ENCODE measurements around the gene SPIN3.
"Not testable (repeated sequence)": the region's sequence is repeated elsewhere in the genome, so short reads cannot be mapped to it uniquely, and the experiment has no call there.

SPIN3 gene
- total RNA-seq = 9.1 to 19.4 reads per million in 2 donors

DNA sequence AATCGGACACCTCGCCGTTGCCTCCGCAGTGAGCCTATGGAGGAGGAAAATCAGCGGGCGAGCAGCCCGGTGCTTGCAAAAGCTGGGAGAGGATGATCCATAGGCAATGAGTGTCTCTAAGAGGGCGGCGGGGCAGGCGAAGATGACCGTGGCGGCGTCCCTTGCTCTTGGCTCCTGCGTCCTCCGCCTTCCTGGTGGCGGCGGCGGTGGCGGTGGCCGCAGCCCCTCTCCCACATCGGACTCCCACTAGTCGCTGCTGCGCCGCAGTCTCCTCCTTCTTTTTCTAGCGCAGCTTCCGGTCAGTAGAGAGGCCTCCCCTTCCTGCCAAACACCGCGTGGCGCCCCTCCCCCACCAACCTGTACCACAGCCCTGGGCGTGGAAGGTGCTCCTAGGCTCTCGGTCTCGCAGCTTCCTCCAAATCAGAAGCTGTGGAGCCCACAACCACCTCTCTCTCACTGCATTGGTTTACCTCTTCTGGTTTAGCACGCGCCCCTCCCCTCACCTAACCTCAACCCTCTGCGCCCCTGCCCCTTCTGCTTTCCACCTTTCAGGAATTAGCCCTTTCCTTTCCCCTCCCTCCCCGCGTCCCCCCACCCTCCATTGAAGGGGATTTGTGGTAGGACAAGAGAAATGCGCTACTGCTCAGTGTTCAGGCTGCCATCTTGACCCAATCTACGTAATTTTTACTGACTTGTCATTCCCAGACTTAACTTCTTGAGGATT, at the start of gene SPIN3:
Gene SPIN3 (minus strand): TSS at position 271 of the 724 bp plus-strand sequence. CDS start 594 bp downstream, outside the sequence.
- DNase-seq = peak; percentile 18

DNA sequence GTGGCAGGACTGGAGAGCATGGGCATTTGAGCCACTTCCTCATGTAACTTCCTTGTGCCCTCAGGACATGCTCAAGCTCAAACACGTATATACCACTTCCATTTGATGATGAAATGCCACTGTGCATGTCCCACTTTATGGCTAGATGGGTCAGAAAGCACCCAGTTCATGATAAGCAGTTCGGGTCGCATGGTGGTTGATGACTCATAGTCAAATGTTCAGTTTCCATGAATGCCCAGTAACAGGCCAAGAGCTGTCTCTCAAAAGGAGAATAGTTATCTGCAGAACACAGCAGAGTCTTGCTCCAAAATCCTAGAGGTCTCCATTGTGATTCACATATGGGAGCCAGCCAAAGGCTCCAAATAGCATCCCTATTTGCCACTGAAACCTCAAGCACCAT, 48.9 kb upstream of the SPIN3 start:
- DNase-seq = no peak

DNA sequence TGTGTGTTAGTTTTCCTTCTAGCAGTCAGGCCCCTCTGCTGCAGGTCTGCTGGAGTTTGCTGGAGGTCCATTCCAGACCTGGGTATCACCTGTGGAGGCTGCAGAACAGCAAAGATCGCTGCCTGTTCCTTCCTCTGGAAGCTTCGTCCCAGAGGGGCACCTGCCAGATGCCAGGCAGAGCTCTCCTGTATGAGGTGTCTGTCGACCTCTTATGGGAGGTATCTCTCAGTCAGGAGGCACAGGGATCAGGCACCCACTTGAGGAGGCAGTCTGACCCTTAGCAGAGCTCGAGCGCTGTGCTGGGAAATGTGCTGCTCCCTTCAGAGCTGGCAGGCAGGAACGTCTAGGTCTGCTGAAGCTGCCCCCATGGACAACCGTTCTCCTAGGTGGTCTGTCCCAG, 41.9 kb upstream of the SPIN3 start:
- DNase-seq = not testable (repeated sequence)

DNA sequence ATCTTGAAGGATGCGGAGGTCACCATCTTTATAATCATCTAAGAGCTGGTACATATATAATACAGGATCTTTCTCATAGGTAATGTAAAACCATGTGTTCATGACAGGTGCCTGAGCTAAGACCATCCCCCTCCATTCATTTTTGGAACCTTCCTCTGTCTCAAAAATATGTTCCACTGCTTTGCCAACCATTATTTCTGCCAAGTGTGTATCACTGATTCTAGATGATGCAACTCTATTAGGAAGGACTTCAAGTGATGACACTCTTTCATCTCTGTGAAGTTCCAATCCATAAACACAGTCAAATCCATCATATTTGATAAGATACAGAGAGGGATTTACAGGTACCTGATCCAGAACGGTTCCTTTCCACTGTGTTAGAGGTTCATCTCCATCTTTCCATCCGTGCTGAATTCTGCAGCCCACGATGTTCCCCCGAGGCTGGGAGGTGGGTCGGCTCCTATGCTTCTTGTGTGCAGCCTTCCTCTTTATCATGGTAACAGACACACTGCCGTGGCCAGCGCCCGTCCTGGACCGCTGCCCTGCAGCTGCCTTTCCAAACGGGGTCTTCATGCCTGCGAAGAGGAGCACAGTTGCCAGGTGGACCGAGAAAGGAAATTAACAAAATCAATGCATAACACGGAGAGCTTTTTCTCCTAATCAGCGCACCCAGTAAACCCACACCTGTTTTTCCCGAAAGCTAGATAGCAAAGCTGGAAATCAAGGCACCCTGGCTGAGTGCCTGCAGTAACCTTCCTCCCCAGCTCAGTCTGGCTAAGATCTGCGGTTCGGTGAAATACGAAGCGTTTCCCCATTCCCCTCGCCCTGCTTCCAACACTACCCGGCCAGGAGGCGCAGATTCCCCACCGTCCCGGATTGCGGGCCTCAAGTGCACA, 718 bp downstream of the SPIN3 start:
- no peak for DNase-seq

DNA sequence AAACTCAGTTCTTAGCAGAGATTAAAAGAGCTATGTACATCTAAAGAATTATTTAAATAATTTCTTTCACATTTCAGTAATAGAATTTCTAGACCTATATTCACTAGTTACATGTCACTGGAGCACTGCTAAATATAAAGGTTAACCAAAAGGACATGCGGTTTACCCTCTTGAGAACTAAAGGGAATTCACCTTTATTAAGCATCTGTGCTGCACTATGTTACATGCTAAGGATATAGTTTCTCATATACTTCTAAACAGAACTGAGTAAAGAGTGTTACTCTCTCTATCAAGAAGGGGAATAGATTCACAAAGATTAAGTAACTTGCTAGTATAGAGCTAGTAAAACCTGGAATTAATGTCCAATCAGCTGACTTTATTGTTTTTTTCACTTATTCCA, 7.6 kb downstream of the SPIN3 start:
- no peak for DNase-seq

DNA sequence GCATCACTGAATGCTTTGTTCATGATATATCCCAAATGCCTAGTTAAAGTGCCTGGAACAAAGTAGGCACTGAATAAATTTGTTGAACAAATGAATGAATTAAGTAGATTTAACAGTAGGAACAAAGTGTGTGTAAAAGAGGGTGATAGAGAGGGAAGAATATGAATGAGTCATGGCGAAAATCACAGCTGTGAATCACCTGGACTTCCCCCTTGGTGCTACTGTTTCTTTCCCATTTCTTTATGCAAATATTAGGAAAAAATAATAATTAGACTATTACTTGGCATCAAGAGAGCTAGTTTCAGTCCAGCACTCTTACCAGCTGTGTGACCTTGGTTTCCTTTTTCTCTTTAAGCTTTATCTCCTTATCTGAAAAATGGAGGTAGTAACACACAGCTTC, 9.2 kb downstream of the SPIN3 start:
- no peak for DNase-seq

DNA sequence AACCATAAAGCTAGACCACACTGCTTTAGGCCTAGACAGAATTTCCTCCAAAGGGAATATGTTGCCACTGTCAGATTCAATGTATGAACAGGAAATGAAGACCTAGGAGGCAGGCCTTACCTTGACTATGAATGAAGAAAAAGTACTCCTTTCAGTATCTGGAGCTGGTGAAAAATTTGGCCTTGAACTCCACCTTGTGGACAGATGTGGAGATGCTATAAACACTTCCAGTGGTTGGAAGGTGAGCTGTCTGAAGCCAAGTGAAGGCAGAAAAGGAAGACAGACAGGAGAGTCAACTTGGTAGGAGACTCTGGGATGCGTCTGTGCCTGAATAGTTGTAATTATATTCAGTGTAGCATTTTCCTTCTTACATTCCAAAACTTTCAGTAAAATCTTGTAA, 17.2 kb downstream of the SPIN3 start:
- DNase-seq = no peak

DNA sequence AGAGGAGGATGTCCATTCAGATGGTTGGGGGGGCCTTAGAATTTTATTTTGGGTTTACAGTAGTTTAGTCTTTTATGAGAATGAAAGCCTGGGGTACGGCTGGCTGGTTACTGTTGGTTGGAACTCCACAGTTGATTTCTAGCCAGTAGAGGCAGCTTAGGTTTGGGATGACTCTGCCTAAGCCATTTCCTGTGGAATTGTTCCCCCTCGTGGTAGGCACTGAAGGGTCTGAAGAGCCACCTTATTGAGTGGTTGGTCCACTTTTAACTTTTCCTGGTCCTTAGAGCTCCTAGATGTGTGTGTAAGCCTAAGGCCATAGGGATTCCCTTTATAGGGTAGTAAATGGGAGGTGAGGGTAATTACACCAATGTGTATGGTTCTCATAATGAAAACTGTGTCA, 19.7 kb downstream of the SPIN3 start:
- DNase-seq = no peak

DNA sequence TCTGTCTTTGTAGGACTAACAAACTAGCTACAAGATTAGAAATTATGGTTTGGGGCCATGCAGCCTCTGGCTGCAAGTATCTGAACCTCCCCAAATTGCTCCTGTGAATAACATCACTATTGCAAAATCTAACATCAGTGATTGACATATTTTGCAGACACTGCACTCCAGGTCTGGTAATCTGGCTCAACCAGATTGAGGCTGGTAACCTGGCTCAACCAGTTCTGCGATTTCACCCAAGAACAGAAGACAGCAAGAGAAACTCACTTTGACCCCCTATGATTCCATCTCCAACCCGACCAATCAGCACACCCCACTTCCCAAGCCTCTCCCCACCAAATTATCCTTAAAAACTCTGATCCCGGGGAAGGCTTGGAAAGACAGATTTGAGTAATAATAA, 20.9 kb downstream of the SPIN3 start:
- DNase-seq = no peak

DNA sequence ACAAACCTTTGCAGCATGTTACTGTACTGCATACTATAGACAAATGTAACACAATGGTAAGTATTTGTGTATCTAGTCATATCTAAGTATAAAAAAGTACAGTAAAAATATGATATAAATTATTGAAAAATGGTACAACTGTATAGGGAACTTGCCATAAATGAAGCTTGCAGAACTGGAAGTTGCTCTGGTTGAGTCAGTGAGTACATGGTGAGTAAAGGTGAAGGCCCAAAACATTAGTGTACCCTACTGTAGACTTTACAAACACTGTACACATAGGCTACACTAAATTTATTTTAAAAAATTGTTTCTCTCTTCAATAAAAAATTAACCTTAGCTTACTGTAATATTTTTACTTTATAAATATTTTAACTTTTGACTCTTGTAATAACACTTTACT, 25.8 kb downstream of the SPIN3 start:
- no peak for DNase-seq

DNA sequence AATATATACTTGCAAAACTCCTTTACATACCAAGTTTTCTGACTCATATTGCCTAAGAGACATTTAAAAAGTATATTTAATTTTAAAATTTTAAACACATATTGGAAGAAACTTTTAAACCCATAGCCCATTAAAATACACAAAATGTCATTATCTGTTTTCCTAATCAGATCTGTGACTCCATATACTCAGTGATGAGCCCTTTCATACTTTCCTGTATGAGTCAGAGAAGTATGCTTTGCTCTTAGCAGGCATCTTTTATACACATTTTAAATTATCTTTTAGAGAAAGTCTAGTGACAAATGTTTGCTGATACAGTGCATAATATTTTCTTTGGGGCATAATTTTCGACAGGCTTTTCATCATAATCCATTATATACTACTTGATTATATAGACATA, 26.4 kb downstream of the SPIN3 start:
- no peak for DNase-seq

DNA sequence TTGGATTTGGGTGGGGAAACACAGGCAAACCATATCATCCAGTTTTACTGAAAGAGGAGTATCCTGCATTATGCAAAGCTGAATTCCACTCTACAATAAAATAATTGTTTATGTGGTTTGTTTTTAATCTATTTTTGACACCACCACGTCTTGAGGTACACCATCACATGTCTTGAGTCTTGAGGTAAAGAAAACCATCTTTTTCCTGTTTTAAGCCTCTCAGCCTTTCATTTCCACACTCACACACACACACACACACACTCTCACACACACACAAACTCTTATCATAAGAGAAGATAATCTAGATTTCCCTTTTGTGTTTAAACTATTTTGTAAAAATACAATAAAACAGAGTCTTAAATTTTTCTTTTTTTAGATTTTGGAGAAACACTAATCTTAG, 32.0 kb downstream of the SPIN3 start:
- DNase-seq = no peak

DNA sequence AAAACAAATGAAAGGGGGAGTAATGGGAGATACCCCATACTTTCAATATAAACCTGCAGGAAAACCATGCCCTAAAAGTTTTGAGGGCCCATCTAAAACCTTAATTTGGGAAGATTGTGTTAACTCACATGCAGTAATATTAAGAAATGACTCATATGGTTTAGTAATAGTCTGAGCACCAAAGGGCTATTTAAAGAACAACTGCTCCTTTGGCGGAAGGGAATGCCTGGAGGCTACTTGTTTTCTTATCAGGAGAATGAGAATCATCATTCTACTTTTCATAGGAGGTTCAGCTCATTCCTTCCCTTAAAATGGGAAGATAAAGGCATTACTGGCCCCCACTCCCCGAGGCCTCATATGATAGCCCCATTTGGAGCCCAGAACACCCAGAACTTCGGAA, 47.6 kb downstream of the SPIN3 start:
- DNase-seq = no peak

DNA sequence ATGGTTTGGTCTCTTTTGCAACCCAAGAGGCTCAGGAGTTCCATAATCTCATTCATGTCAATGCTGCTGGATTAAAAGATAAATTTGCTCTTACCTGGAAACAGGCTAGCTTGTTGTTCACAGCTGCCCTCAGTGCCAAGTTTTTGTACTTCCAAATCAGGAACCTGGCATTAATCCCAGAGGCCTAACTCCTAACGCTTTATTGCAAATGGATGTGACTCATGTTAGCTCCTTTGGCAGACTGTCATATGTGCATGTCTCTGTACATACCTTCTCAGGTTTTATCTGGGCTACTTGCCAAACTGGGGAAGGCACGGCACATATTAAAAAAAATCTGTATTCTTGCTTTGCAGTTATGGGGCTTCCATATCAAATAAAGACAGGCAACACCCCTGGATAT, 49.1 kb downstream of the SPIN3 start:
- not testable (repeated sequence) for DNase-seq

DNA sequence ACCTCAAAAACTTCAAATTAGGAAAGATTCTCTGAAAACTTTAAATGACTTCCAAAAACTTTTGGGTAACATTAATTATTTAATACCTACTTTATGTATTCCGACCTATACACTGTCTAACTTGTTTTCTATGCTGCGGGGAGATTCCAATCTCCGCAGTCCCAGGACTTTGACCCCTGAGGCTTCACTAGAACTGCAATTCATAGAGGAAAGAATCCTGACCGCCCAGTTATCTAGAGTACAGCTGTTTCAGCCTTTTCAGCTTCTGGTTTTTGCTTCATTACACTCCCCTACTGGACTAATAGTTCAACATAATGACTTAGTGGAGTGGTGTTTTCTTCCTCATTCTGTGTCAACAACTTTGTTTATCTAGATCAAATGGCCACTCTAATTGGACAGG, 50.1 kb downstream of the SPIN3 start:
- not testable (repeated sequence) for DNase-seq

DNA sequence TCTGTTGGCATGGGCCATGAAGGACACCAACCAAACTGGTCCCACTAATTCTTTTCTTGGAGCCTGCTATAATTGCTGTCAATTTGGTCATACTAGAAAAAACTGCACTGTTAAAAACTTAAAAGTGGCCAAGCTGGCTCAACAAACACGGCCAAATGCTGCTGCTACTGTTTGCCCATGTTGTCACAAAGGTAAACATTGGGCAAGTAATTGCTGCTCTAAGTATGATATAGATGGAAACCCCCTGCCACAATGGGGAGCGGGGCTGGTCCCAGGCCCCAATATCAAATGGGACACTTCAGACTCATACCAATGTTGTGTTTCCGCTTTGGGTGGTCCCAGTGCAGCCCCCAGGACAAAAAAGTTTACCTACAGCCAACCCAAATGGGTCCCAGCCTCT, 52.1 kb downstream of the SPIN3 start:
- no peak for DNase-seq

Data from activated gamma-delta T cell (primary cell).